Erythroblast (primary cell): ENCODE measurements around the gene ARMC9.

Source experiments
- GATA1 ChIP-seq: IDR thresholded peaks from 2 replicates; pipeline ENCODE4 v1.6.1; 2011; ENCODE audit warnings: low read depth, mild to moderate bottlenecking, control low read depth, low read length, moderate library complexity
- POLR2A ChIP-seq: IDR thresholded peaks from 2 replicates; pipeline ENCODE4 v1.6.1; 2011; ENCODE audit warnings: mild to moderate bottlenecking, low read length

- TF ChIP-seq POLR2A, result no peak
- no peak for TF ChIP-seq GATA1
These were observed 179.7 kb downstream of the ARMC9 start for GRCh38 chr2:231378026-231378722.
